HG03575 (cell line): ENCODE results near the gene NIN.

Experiments used
- ATAC-seq: cut with Tn5 transposase; IDR thresholded peaks from one replicate; pipeline ENCODE4 v1.9.1; 2021; ENCODE audit not compliant: unreplicated experiment, insufficient number of reproducible peaks, low FRiP score; ENCODE audit errors: extremely low read depth

NIN gene

DNA sequence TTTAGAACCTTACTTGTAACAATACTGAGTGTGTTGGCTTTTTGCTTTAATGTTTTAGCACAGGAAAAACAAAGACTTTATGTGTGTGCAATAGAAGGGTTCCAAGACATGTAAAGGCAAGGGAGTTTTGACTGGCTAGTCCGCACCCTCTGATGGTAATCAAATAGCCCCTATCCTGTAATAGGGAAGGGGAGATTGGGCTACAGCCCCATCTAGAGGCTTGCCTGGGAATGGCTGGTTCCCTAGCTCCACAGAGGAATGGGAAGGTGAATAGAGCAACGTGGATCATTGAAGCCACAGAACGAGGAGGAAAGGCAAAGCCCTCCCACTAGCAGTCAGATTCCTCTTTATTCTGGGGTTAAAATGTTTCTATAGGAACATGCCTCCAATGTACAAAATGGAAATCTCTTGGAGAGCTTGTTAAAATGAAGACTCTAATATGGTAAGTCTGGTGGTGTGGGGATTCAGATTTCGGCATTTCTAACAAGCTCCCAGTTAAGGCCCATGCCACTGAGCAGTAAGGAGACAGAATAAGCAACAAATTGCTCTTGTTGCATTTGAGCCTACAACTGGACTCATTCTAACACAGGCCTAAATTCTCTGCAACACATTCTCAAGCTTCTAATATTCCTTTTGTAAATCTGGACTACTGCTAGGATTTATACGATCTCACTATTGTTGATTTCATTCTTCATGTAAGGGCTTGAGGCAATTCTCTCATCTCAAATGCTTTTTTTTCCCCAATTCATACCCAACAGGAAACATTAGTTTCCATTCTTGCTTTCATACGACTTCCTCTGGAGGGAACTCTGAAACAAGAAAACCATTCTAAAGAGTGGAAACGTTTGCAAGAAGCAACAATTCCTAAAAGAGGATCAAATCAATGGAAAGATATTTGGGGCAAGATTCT is 57.1 kb downstream of the NIN start:
- no peak for ATAC-seq

DNA sequence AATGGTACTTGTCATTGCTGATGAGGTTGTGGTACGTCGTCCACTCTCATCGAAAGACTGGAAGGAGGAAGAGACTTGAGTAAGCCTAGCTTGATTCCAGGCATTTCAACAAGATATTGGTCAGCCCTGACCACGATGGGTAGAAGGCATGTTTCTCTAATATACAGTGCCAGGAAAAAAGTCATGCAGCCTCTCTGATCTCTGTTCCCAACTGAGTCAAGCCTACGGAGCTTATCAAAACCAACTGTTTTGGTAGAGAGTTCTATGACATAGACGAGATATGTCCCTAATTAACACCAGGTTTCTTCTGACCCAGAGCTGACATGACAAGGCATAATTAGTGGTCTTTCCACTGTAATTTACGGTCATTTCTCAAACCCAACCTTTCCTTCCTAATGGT is 58.5 kb downstream of the NIN start:
- ATAC-seq = no peak

- no peak for ATAC-seq
Observed at GRCh38 chr14:50770586-50770985, 60.4 kb downstream of the NIN start.

GRCh38 chr14:50769863-50770500 is 61.0 kb downstream of the NIN start:
- ATAC-seq = no peak

DNA sequence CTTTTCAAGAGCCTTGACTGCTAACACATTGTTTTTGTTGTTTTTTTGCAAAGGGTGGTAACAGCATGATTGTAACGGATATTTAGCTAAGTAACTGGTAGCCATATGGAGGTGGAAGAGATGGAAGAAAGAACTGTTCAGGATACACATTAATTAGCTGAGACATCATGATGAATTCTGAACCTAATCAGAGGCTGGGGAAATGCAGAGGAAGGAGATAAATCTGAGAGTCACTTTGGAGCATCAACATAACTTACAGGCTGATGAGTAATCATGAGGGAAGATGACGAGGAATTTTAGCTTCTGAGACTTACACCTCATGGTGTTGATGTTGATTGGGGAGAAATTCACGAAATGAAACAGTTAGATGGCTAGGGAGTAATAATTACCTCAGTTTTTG is 62.3 kb downstream of the NIN start:
- ATAC-seq = no peak

DNA sequence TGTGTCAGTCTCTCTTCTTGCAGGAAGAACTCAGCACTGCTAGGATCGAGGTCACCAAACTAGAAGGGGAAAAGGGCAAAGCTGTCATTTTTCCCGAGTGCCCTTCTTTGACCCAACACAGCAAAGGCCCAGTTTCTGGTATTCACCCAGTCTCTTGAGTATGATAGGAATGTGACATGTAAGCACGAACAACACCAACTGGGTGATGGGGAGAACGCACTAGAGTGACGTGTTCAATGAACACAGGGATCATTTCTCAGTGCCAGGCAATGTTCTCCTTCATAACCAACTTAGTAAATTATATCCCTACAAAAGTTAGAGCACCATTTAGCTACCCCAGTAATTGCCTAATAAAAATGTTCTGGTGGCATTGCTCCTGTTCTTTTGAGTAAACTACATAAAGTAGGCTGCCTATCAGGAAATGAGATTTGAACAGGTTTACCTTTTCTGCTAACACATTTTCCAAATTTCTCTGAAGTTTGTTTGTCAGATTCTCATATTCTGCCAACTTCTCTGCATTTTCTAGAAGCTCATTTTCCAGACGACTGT is 64.5 kb downstream of the NIN start:
- no peak for ATAC-seq

GRCh38 chr14:50763382-50764007 is 67.5 kb downstream of the NIN start:
- ATAC-seq = no peak

- no peak for ATAC-seq
Observed at GRCh38 chr14:50762931-50763300, 68.0 kb downstream of the NIN start.

GRCh38 chr14:50762001-50762930 is 68.7 kb downstream of the NIN start:
- ATAC-seq = peak; percentile 67

- no peak for ATAC-seq
Observed at GRCh38 chr14:50759800-50760543, 71.0 kb downstream of the NIN start.

GRCh38 chr14:50758945-50759344 is 72.0 kb downstream of the NIN start:
- no peak for ATAC-seq

- ATAC-seq = no peak
Observed at GRCh38 chr14:50758305-50758704, 72.7 kb downstream of the NIN start.

DNA sequence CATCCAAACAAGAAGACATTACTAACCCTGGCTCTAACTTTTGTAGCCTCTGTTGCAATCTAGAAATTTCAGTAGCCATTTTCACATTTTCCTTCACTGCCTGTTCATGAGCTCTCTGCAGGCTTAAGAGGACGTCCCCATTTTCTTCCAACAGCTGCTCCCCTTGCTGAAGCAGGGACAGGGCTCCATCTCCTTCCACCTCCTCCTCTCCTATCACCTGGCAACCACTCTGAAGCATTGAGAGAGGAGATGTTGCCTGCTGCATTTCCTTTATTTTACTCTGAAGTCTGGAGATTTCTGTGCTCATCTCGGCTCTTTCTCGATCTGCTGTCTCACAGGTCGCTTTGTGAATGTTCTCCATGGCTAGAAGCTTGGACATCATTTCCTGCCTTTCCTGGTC is 73.3 kb downstream of the NIN start:
- ATAC-seq = no peak

DNA sequence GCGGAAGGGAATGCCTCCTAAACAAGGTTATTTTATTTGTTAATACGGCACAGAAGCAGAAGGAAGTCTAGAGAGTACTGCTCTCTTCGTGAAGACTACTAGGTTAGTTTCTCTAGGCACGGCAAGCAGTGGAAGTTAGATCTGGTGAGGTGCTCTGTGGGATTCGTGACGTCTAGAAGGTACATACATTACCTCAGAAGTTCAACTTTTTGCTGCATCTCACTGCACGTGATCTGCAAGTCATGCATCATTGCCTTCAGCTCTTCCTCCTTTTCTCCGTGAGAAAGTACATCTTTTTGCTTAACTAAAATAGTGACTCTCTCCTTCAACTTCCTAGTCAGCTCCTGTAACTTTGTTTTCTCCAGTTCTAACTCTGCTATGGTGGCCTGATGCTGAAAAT is 74.7 kb downstream of the NIN start:
- no peak for ATAC-seq

DNA sequence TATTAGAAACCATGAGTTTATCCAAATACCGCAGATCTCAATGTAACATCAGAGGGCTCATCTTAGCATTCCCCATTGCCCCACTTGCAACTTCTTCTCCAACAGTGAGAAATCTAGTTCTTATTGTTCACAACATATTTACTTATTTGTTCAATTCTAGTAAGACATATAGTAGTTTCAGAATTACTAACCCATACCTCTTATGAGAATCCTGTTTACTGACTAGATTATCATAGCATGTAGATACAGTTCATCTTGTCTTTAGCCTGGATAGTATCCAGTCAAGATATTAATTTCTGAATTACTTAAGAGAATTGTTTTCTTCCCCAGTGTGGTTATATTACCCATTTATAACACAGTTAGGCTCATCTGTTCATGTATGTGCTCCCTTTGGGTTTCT is 80.6 kb downstream of the NIN start:
- ATAC-seq = no peak

- ATAC-seq = no peak
Observed at GRCh38 chr14:50745401-50746058, 85.4 kb downstream of the NIN start.

- no peak for ATAC-seq
Observed at GRCh38 chr14:50744231-50744630, 86.7 kb downstream of the NIN start.

GRCh38 chr14:50741567-50741966 is 89.4 kb downstream of the NIN start:
- no peak for ATAC-seq
